Esophagus muscularis mucosa (tissue), 4 donors: ENCODE data around the gene MVB12B. TPM values are rescaled to one million over a fixed set of nuclear protein-coding genes. Genes with fewer than 3 reads are reported as not detected.

ENCODE experiments used
- DNase-seq: peaks from one replicate; pipeline ENCODE4 v3.0.0-alpha.2; 2017; ENCODE audit errors: extremely low spot score
- H3K27ac ChIP-seq, 4 donors: fragments of 200-600 bp; sonication (generic); replicated peaks in 1 of 4; 1 replicate in 3 of 4; 2 replicates in 1 of 4; pipeline ENCODE4 v1.5.1; 2016 to 2019; ENCODE audit warnings: mild to moderate bottlenecking in 1 of 4
- H3K27me3 ChIP-seq, 4 donors: fragments of 200-600 bp; sonication (generic); one replicate each; pipeline versions ENCODE4 v1.5.1 to v1.6.0; 2016 to 2019
- H3K36me3 ChIP-seq, 4 donors: fragments of 200-600 bp; sonication (generic); one replicate each; pipeline ENCODE4 v1.5.1; 2016 to 2019
- H3K4me1 ChIP-seq, 4 donors: fragments of 200-600 bp; sonication (generic); one replicate each; pipeline ENCODE4 v1.5.1; 2016 to 2019
- H3K4me3 ChIP-seq, 4 donors: fragments of 200-600 bp; sonication (generic); 1 replicate in 2 of 4; 2 replicates in 2 of 4; pipeline ENCODE4 v1.5.1; 2016 to 2019; ENCODE audit warnings: mild to moderate bottlenecking in 4 of 4, moderate library complexity in 1 of 4
- H3K9me3 ChIP-seq, 4 donors: fragments of 200-600 bp; sonication (generic); 1 replicate in 3 of 4; 2 replicates in 1 of 4; pipeline ENCODE4 v1.5.1; 2016 to 2019
- CTCF ChIP-seq, 3 experiments: fragments of 200-600 bp in 2 of 3; fragments of 450-650 bp in 1 of 3; sonication (generic) in 2 of 3; IDR thresholded peaks; one replicate each; pipeline ENCODE4 v1.5.1; 2017 to 2019; ENCODE audit warnings: antibody characterized with exemption in 3 of 3, mild to moderate bottlenecking in 2 of 3, moderate library complexity in 1 of 3
- EP300 ChIP-seq: sonication (generic); formaldehyde crosslinking; IDR thresholded peaks from one replicate; pipeline ENCODE4 v1.6.1; 2017; ENCODE audit warnings: antibody characterized with exemption
- POLR2A ChIP-seq: fragments of 450-650 bp; IDR thresholded peaks from one replicate; pipeline ENCODE4 v1.6.1; 2017; ENCODE audit warnings: antibody characterized with exemption, moderate library complexity, mild to moderate bottlenecking, low read depth
- POLR2AphosphoS5 ChIP-seq, 2 donors: sonication (generic); formaldehyde crosslinking; IDR thresholded peaks; one replicate each; pipeline ENCODE4 v1.6.1; 2017; ENCODE audit warnings: antibody characterized with exemption in 2 of 2
- WGBS: methylation state at CpG from one replicate; pipeline ENCODE4 v1.1.5; 2018; 5-methylcytosine and 5-hydroxymethylcytosine counted together
- intact Hi-C: fragments of 100-400 bp; cut with DNase I; formaldehyde crosslinking; loops from one replicate; pipeline ENCODE4 v1.15.1; 2023
- total RNA-seq, 4 donors: library from RNA; depleted of rRNA; stranded (reverse); fragments of >200 nt; gene quantifications; one replicate each; pipeline versions ENCODE4 v1.1.0 to v1.2.1, GENCODE V29; 2016

The MVB12B gene
- total RNA-seq, 4 donors from 2014 or later: 14.1 to 25.0 (median 18.4) TPM

- no peak for TF ChIP-seq POLR2AphosphoS5 (IDR thresholded peaks at IDR 0.05)
- no peak for TF ChIP-seq POLR2A
- Histone ChIP-seq H3K4me3 (no peak overlapping the region), H3K27ac (no peak overlapping the region), H3K4me1 (peaks cover 4 to 44% (median 30%) of the 10 kb centered on the region in 4 donors), H3K27me3 (no peaks in the 10 kb centered on the region), H3K9me3 (no peaks in the 10 kb centered on the region), H3K36me3 (peaks cover 11 to 54% (median 39%) of the 10 kb centered on the region in 4 donors)
- no peak for DNase-seq
- WGBS: 92% methylated on average over 4 of the region's 4 CpGs
- intact Hi-C loops: no loop called here
These were observed 15.3 kb downstream of the MVB12B start for GRCh38 chr9:126341902-126342301.

- Histone ChIP-seq H3K36me3 (peaks cover 11 to 54% (median 39%) of the 10 kb centered on the region in 4 donors), H3K4me1 (peaks cover 10 to 42% (median 30%) of the 10 kb centered on the region in 4 donors), H3K27ac (no peak overlapping the region), H3K27me3 (no peaks in the 10 kb centered on the region), H3K4me3 (no peak overlapping the region), H3K9me3 (no peaks in the 10 kb centered on the region)
- DNase-seq: no peak
- intact Hi-C loops: no loop called here
- WGBS: 92% methylated on average over 10 of the region's 10 CpGs
- TF ChIP-seq POLR2A (no peak), POLR2AphosphoS5 (IDR thresholded peaks at IDR 0.05) (no peak), EP300 (no peak), CTCF (IDR thresholded peaks at IDR 0.05) (no peak)
These were observed 16.0 kb downstream of the MVB12B start for GRCh38 chr9:126342621-126343031.

GRCh38 chr9:126343271-126343700 lies 16.7 kb downstream of the MVB12B start:
- TF ChIP-seq POLR2A (no peak), POLR2AphosphoS5 (IDR thresholded peaks at IDR 0.05) (no peak), EP300 (no peak), CTCF (IDR thresholded peaks at IDR 0.05) (no peak)
- no peak overlapping the region for H3K4me3 ChIP-seq
- peaks cover 11 to 54% (median 39%) of the 10 kb centered on the region in 4 donors for H3K36me3 ChIP-seq
- no peak for DNase-seq
- H3K4me1 ChIP-seq: peaks cover 14 to 44% (median 31%) of the 10 kb centered on the region in 4 donors
- no peak overlapping the region for H3K27ac ChIP-seq
- no peaks in the 10 kb centered on the region for H3K9me3 ChIP-seq
- no peaks in the 10 kb centered on the region for H3K27me3 ChIP-seq
- intact Hi-C loops: no loop called here
- 90% methylated on average over 6 of the region's 6 CpGs for WGBS

- H3K4me1 ChIP-seq: peaks cover 10 to 31% (median 23%) of the 10 kb centered on the region in 4 donors
- TF ChIP-seq CTCF (IDR thresholded peaks at IDR 0.05): no peak
- TF ChIP-seq POLR2AphosphoS5 (IDR thresholded peaks at IDR 0.05): no peak
- TF ChIP-seq POLR2A: no peak
- TF ChIP-seq EP300: no peak
- no peaks in the 10 kb centered on the region for H3K27me3 ChIP-seq
- H3K36me3 ChIP-seq: peaks cover 7 to 42% (median 34%) of the 10 kb centered on the region in 4 donors
- H3K9me3 ChIP-seq: peaks cover 0 to 6% (median 2%) of the 10 kb centered on the region in 4 donors
- WGBS: 93% methylated on average over 9 of the region's 9 CpGs
- no peak overlapping the region for H3K27ac ChIP-seq
- intact Hi-C loops: no loop called here
- H3K4me3 ChIP-seq: no peak overlapping the region
- no peak for DNase-seq
These were observed 19.4 kb downstream of the MVB12B start for GRCh38 chr9:126346031-126346430.

- intact Hi-C loops: no loop called here
- DNase-seq: no peak
- Histone ChIP-seq H3K27ac (peak overlapping the region in 2 of 4 donors; percentile 5 to 53), H3K4me3 (no peak overlapping the region), H3K27me3 (no peaks in the 10 kb centered on the region), H3K36me3 (peaks cover 7 to 31% (median 24%) of the 10 kb centered on the region in 4 donors), H3K9me3 (peaks cover 0 to 7% (median 3%) of the 10 kb centered on the region in 4 donors), H3K4me1 (peaks cover 10 to 31% (median 23%) of the 10 kb centered on the region in 4 donors)
- no peak for TF ChIP-seq POLR2AphosphoS5 (IDR thresholded peaks at IDR 0.05)
- TF ChIP-seq CTCF (IDR thresholded peaks at IDR 0.05): no peak
- TF ChIP-seq POLR2A: no peak
- no peak for TF ChIP-seq EP300
- 85% methylated on average over 5 of the region's 5 CpGs for WGBS
These were observed 20.5 kb downstream of the MVB12B start for GRCh38 chr9:126347093-126347492.
